ENCODE measurements around the gene TIPIN.
A peak's percentile ranks its signal among the peaks of the same experiment; 100 is the strongest.
"Not testable (repeated sequence)": the region's sequence is repeated elsewhere in the genome, so short reads cannot be mapped to it uniquely, and the experiment has no call there.

TIPIN gene, protein sequence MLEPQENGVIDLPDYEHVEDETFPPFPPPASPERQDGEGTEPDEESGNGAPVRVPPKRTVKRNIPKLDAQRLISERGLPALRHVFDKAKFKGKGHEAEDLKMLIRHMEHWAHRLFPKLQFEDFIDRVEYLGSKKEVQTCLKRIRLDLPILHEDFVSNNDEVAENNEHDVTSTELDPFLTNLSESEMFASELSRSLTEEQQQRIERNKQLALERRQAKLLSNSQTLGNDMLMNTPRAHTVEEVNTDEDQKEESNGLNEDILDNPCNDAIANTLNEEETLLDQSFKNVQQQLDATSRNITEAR
- long read RNA-seq, donor 1, transcript TIPIN-201 (8 exons, 1,744 nt): major isoform, 5 of 5 reads
- long read RNA-seq, donor 1, partial matches to known transcripts: 0 of 5 reads
- long read RNA-seq, donor 1, other reads (novel, unspliced or antisense): 0 of 5 reads
- long read RNA-seq, donor 2, partial matches to known transcripts: 0 of 2 reads
- long read RNA-seq, donor 2, other reads (novel, unspliced or antisense): 0 of 2 reads
- long read RNA-seq, donor 3, partial matches to known transcripts: 0 of 1 reads
- long read RNA-seq, donor 3, other reads (novel, unspliced or antisense): 0 of 1 reads
- long read RNA-seq, donor 4, partial matches to known transcripts: 0 of 4 reads
- long read RNA-seq, donor 4, other reads (novel, unspliced or antisense): 0 of 4 reads
- long read RNA-seq, donor 5, partial matches to known transcripts: 0 of 5 reads
- long read RNA-seq, donor 5, other reads (novel, unspliced or antisense): 0 of 5 reads
- long read RNA-seq, donor 6, partial matches to known transcripts: 0 of 3 reads
- long read RNA-seq, donor 6, other reads (novel, unspliced or antisense): 0 of 3 reads
- long read RNA-seq, donor 7: 0 reads
- long read RNA-seq, donor 8, partial matches to known transcripts: 0 of 1 reads
- long read RNA-seq, donor 8, other reads (novel, unspliced or antisense): 0 of 1 reads

DNA sequence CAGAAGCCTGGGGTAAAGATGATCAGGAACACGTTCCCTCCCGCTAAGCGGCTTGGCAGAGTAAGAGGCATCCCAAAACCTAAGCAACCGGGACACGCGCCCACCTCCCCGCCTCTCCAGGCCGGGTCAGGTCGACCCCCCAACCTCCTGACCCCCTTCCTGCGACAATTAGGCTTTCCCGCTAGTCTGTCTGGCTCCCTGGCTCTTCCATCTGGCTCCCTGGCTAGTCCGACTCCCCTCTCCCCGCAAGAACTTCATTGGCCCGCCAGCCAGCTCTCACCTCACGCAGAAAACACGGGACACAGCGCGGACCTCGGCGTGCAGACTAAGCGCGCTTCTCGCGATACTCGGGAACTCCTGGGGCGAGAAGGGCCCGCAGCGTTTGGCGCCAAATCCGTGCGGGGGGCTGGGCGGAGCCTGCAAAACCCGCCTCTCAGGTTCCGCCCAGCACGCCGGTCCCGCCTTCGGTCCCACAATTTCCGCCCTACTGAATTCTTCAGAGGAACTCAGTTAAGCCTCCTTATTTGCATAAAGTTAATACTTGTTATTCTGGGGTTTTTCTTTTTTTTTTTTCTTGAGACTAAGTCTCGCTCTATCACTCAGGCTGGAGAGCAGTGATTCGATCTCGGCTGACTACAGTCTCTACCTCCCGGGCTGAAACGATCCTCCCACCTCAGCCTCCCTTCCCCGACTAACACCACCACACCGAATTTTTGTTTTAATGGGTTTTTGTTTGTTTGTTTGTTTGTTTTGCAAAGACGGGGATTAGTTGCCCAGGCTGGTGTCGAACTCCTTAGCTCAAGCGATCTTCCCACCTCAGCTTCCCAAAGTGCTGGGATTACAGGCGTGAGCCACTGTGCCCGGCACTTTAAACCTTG is at the start of gene TIPIN:
Gene TIPIN (minus strand): TSS at position 327 of the 878 bp plus-strand sequence. CDS start 3,738 bp downstream, outside the sequence.
- peak; percentile 82 for DNase-seq

GRCh38 chr15:66405615-66406014 is 49.1 kb upstream of the TIPIN start:
- DNase-seq: no peak

GRCh38 chr15:66405007-66405406 is 48.5 kb upstream of the TIPIN start:
- DNase-seq: no peak

GRCh38 chr15:66404532-66404931 is 48.0 kb upstream of the TIPIN start:
- DNase-seq: peak; percentile 22

GRCh38 chr15:66404122-66404521 is 47.6 kb upstream of the TIPIN start:
- DNase-seq: peak; percentile 20

DNA sequence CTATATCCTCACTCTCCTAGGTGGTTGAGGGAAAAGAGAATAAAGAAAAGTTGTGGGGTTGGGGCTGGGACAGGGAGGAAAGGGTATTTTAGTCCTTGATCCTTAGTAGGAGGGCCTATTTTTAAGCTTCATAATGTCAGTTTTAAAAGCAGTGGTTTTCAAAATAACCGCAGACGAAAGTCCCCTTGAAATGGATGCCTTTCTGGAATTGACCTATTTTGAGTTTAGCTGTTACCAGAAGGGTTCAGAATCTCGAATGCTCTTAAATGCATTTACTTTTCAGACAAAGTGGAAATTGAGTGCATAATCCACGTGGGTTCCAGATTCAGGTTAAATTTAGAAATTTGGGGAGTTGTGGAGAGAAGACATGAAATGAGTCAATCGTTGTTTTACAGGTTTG is 46.8 kb upstream of the TIPIN start:
- DNase-seq: no peak

- DNase-seq: no peak
Measured at GRCh38 chr15:66402761-66403284, 46.3 kb upstream of the TIPIN start.

DNA sequence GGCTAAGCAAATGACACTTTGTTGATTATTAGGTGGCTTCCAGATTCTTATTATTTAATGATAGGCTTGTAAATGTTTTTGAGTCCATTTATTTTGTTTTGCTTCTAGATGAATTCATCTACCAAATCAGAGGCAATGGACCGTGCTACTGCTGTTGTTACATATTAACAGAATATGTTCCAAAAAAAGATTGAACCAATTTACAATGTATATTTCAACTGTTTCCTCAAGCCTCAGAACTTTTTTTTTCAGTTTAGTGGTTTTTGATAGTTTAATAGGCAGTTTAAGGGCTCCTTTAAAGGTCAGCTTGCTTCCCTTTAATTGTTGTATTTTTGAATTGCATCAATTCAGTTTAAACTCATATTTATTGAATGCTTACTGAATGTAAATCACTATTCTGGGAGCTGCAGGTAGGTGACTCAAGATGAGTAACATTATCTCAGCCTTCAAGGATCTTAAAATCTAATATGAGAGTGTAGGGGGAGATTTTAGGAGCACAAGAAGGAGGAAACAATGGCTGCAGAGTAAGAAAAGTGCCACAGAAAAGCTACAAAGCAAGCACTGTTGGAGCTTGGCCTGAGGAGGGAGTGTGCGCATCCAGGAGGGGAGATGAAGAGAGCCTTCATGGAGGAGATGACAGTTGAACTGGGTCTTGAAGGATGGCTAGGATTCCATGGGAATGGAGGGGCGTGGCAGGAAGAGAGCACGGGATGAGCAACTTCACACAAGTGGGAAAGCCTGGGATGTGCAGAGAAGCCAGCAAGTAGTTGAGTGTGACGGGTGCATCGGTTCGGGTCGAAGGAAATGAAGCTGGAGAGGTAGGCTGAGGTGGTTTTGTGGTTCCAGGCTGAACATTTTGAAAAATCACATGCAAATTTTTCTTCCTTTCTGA is 44.9 kb upstream of the TIPIN start:
- DNase-seq: no peak

- no peak for DNase-seq
Measured at GRCh38 chr15:66400351-66400774, 43.9 kb upstream of the TIPIN start.

- DNase-seq: no peak
Measured at GRCh38 chr15:66399276-66399675, 42.8 kb upstream of the TIPIN start.

GRCh38 chr15:66394915-66395314 is 38.4 kb upstream of the TIPIN start:
- DNase-seq: no peak

- no peak for DNase-seq
Measured at GRCh38 chr15:66394472-66394871, 38.0 kb upstream of the TIPIN start.

GRCh38 chr15:66393037-66393436 is 36.6 kb upstream of the TIPIN start:
- DNase-seq: not testable (repeated sequence)

DNA sequence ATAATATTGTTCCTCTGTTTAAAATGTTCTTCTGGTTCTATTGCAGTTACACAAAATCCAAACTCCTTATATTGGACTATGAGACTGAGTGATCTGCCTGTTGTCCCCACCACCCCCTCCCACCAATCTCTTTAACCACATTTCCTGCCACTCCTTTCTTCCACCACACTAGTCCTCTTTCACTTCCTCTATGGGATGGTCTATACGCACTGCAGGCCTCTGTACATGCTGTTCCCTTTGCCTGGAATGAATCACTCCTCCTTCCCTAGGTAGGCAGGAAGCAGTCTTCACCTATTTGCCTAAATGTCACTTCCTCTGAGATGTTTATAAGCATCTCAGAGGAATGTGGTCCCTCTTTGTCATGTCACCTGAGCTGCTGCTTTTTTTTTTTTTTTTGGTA is 34.2 kb upstream of the TIPIN start:
- DNase-seq: no peak

DNA sequence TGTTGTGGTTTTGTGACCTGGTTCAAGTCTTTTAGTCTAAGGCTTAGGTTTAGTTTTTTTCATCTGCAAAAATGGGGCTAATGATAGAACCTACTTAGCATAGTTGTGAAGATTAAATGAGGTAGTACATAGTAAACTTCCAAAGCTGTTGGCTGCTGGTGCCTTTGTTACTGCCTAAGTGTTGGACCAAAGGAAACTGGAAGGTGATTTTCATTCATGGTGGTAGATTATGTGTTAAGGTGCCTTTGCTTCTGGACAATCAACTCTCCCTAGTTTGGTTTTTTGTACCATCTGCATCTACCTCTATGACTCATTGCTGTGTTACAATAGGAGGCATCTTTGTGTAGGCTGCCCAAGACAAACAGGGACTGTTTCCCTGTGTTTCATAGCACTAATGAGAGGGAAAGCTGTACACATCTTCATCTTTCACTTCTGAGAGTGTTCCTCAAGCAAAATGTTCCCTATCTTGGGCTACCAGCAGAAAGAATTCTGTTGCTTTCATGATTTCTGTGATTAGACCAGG is 33.4 kb upstream of the TIPIN start:
- DNase-seq: no peak

DNA sequence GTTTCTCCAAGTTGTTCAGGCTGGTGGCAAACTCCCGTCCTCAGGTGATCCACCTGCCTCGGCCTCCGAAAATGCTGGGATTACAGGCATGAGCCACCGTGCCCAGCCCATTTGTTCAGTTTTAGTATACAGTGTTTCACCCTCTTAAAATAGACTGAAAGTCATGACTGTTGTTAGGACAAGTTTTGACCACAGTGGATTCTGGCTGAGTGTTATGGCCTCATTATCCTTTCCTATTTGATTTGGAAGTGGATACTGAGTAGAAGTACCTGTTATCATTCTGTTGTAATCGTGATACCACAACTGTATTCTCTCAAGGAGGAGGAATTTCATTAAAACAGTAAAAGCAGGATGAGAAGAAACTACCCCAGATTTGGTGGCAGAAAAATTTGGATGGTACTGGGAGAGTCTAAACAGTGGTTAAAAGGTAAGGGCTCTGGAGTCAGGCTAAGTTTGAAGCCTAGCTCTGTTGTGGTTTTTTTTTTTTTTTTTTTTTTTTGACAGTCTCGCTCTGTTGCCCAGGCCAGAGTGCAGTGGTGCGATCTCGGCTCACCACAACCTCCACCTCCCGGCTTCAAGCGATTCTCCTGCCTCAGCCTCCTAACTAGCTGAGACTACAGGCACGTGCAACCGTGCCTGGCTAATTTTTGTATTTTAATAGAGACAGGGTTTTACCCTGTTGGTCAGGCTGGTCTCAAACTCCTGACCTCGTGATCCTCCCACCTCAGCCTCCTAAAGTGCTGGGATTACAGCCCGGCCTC is 32.8 kb upstream of the TIPIN start:
- DNase-seq: no peak

DNA sequence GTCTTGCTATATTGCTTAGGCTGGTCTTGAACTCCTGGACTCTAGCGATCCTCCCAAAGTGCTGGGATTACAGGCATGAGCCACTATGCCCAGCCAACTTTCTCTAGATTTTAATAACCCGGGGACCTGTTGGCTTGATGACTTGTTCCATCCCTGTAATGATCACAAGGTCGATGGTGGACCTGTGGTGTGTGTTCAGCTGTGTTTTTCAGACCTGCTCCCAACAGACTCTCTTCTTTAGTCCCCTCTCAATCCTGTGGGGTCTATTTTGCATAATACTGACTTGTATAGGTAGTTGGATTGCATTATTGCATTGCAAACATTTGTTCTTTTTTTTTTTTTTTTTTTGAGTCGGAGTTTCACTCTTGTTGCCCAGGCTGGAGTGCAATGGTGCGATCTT is 32.1 kb upstream of the TIPIN start:
- no peak for DNase-seq

- no peak for DNase-seq
Measured at GRCh38 chr15:66388043-66388363, 31.5 kb upstream of the TIPIN start.

DNA sequence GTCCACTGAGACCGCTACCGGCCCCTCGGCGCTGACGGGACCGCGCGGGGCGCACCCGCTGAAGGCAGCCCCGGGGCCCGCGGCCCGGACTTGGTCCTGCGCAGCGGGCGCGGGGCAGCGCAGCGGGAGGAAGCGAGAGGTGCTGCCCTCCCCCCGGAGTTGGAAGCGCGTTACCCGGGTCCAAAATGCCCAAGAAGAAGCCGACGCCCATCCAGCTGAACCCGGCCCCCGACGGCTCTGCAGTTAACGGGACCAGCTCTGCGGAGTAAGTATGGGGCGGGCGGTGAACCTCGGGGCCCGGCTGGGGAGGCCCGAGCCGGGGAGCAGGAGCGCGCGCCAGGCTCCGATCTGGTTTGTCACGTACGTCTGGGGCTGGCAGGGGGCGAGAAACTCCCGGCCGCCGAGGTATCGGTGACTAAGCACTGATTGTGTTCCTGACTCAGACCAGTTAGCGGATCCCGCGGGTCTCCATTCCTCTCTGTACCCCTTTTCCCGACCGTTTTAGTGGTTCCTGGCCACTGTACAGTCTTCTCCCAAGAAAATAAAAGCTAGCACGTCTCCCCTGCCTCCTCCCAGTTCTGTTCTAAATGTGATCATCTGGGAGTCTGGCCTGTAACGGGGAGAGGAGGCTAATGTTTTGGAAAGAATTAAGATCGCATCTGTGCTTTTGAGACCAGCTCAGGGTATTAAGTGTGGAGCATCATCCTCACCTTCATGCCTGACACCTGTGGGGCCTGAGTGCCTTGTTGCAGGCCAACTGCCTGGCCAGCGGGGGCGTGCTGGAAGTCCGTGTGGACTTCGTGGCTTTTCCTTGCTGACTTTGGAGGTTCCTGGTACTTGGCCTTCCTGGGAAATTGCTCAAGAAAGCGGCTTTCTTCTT is 30.9 kb upstream of the TIPIN start:
- peak; percentile 93 for DNase-seq
